ENCODE data around the gene LAMC2. TPM values are rescaled to one million over a fixed set of nuclear protein-coding genes. Genes with fewer than 3 reads are reported as not detected.

LAMC2 gene
- total and polyA plus RNA-seq, 10 of the 15 experiments (the other 5 are each of a cell fraction or from before 2014, with no cell fraction given): 0.27 to 1.5 (median 0.92) TPM

DNA sequence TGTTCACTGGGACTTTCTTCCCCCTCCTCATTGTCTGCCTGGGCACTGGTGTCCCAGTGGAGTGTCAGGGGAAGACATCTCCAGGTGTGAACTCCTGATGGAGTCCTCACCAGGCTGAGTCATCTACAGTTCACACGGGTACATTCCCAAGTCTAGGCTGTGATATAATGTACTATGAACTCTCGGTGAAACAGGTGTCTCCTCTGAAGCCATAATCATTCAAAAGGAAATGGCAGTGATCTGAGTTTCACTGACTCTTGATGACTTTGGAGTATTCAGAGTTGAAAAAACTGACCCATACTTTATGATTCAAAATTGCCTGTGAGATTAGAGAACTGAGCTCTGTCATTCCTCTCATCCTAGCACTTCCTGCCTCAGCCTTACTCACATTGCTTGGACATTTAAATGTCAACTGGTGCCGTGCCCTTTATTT, 9.1 kb downstream of the LAMC2 start (continued):
- TF ChIP-seq, protein P1, sequence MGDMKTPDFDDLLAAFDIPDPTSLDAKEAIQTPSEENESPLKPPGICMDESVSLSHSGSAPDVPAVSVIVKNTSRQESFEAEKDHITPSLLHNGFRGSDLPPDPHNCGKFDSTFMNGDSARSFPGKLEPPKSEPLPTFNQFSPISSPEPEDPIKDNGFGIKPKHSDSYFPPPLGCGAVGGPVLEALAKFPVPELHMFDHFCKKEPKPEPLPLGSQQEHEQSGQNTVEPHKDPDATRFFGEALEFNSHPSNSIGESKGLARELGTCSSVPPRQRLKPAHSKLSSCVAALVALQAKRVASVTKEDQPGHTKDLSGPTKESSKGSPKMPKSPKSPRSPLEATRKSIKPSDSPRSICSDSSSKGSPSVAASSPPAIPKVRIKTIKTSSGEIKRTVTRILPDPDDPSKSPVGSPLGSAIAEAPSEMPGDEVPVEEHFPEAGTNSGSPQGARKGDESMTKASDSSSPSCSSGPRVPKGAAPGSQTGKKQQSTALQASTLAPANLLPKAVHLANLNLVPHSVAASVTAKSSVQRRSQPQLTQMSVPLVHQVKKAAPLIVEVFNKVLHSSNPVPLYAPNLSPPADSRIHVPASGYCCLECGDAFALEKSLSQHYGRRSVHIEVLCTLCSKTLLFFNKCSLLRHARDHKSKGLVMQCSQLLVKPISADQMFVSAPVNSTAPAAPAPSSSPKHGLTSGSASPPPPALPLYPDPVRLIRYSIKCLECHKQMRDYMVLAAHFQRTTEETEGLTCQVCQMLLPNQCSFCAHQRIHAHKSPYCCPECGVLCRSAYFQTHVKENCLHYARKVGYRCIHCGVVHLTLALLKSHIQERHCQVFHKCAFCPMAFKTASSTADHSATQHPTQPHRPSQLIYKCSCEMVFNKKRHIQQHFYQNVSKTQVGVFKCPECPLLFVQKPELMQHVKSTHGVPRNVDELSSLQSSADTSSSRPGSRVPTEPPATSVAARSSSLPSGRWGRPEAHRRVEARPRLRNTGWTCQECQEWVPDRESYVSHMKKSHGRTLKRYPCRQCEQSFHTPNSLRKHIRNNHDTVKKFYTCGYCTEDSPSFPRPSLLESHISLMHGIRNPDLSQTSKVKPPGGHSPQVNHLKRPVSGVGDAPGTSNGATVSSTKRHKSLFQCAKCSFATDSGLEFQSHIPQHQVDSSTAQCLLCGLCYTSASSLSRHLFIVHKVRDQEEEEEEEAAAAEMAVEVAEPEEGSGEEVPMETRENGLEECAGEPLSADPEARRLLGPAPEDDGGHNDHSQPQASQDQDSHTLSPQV (IDR thresholded peaks at IDR 0.05): no peak
- TF ChIP-seq, protein P2, sequence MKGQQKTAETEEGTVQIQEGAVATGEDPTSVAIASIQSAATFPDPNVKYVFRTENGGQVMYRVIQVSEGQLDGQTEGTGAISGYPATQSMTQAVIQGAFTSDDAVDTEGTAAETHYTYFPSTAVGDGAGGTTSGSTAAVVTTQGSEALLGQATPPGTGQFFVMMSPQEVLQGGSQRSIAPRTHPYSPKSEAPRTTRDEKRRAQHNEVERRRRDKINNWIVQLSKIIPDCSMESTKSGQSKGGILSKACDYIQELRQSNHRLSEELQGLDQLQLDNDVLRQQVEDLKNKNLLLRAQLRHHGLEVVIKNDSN (IDR thresholded peaks at IDR 0.05; ENCODE audit: borderline replicate concordance, extremely low read length, insufficient read depth, low read depth, low read length): no peak
- TF ChIP-seq, protein P3, sequence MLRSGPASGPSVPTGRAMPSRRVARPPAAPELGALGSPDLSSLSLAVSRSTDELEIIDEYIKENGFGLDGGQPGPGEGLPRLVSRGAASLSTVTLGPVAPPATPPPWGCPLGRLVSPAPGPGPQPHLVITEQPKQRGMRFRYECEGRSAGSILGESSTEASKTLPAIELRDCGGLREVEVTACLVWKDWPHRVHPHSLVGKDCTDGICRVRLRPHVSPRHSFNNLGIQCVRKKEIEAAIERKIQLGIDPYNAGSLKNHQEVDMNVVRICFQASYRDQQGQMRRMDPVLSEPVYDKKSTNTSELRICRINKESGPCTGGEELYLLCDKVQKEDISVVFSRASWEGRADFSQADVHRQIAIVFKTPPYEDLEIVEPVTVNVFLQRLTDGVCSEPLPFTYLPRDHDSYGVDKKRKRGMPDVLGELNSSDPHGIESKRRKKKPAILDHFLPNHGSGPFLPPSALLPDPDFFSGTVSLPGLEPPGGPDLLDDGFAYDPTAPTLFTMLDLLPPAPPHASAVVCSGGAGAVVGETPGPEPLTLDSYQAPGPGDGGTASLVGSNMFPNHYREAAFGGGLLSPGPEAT (IDR thresholded peaks at IDR 0.05; ENCODE audit: low read depth): peak; percentile 60; the same call in 1 of the 2 replicates
- TF ChIP-seq POLR2A (IDR thresholded peaks at IDR 0.05; ENCODE audit: low read depth, low read length) (no peak), RELA (IDR thresholded peaks at IDR 0.05; ENCODE audit: borderline replicate concordance, partially characterized antibody) (no peak), DPF2 (IDR thresholded peaks at IDR 0.05) (0 out of 2 replicates have a peak, but pooled peaks have one; percentile 60), JUNB (IDR thresholded peaks at IDR 0.05) (0 out of 2 replicates have a peak, but pooled peaks have one; percentile 18), NRF1 (conservative IDR thresholded peaks at IDR 0.05; ENCODE audit: low read depth, low read length) (no peak), ESRRA (IDR thresholded peaks at IDR 0.05; ENCODE audit: low read length) (no peak), NFYA (IDR thresholded peaks at IDR 0.05; ENCODE audit: borderline replicate concordance, low read depth, low read length) (no peak), NFXL1 (IDR thresholded peaks at IDR 0.05; ENCODE audit: borderline replicate concordance) (no peak), EED (IDR thresholded peaks at IDR 0.05; ENCODE audit: low read depth) (peak; percentile 90), ZNF217 (IDR thresholded peaks at IDR 0.05) (no peak), GABPA (IDR thresholded peaks at IDR 0.05; ENCODE audit: low read depth) (peak; percentile 17; the same call in 1 of the 2 replicates), RUNX3 (IDR thresholded peaks at IDR 0.05; ENCODE audit: low read length) (no peak; the same call in 1 of the 2 replicates), BRCA1 (IDR thresholded peaks at IDR 0.05; ENCODE audit: low read depth, low read length) (no peak), KLF5 (IDR thresholded peaks at IDR 0.05; ENCODE audit: partially characterized antibody) (no peak)
- TF ChIP-seq, protein P4, sequence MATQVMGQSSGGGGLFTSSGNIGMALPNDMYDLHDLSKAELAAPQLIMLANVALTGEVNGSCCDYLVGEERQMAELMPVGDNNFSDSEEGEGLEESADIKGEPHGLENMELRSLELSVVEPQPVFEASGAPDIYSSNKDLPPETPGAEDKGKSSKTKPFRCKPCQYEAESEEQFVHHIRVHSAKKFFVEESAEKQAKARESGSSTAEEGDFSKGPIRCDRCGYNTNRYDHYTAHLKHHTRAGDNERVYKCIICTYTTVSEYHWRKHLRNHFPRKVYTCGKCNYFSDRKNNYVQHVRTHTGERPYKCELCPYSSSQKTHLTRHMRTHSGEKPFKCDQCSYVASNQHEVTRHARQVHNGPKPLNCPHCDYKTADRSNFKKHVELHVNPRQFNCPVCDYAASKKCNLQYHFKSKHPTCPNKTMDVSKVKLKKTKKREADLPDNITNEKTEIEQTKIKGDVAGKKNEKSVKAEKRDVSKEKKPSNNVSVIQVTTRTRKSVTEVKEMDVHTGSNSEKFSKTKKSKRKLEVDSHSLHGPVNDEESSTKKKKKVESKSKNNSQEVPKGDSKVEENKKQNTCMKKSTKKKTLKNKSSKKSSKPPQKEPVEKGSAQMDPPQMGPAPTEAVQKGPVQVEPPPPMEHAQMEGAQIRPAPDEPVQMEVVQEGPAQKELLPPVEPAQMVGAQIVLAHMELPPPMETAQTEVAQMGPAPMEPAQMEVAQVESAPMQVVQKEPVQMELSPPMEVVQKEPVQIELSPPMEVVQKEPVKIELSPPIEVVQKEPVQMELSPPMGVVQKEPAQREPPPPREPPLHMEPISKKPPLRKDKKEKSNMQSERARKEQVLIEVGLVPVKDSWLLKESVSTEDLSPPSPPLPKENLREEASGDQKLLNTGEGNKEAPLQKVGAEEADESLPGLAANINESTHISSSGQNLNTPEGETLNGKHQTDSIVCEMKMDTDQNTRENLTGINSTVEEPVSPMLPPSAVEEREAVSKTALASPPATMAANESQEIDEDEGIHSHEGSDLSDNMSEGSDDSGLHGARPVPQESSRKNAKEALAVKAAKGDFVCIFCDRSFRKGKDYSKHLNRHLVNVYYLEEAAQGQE (IDR thresholded peaks at IDR 0.05; ENCODE audit: low read depth, low read length): no peak
- TF ChIP-seq, protein P5, sequence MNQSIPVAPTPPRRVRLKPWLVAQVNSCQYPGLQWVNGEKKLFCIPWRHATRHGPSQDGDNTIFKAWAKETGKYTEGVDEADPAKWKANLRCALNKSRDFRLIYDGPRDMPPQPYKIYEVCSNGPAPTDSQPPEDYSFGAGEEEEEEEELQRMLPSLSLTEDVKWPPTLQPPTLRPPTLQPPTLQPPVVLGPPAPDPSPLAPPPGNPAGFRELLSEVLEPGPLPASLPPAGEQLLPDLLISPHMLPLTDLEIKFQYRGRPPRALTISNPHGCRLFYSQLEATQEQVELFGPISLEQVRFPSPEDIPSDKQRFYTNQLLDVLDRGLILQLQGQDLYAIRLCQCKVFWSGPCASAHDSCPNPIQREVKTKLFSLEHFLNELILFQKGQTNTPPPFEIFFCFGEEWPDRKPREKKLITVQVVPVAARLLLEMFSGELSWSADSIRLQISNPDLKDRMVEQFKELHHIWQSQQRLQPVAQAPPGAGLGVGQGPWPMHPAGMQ (IDR thresholded peaks at IDR 0.05; ENCODE audit: borderline replicate concordance): no peak
